Fibroblast of lung (primary cell): ENCODE data around the gene ABCB4. TPM values are rescaled to one million over a fixed set of nuclear protein-coding genes. Genes with fewer than 3 reads are reported as not detected.

Source experiments
- DNase-seq, 2 donors: peaks; one replicate each; pipeline versions ENCODE4 v3.0.0 to v3.0.0-alpha.2; 2010; ENCODE audit warnings: low read depth in 2 of 2
- H2AFZ ChIP-seq: 2 replicates; pipeline ENCODE4 v1.5.1; 2012; ENCODE audit warnings: low read length, control low read depth, inconsistent platforms
- H3K27ac ChIP-seq: 2 replicates; pipeline ENCODE4 v1.5.1; 2011; ENCODE audit warnings: low read length, control low read depth; ENCODE audit not compliant: insufficient read depth
- H3K27me3 ChIP-seq: 2 replicates; pipeline ENCODE4 v1.5.1; 2011; ENCODE audit warnings: mild to moderate bottlenecking, low read length; ENCODE audit not compliant: control insufficient read depth, insufficient read depth
- H3K36me3 ChIP-seq: 2 replicates; pipeline ENCODE4 v1.5.1; 2011; ENCODE audit warnings: low read length; ENCODE audit not compliant: control insufficient read depth, insufficient read depth
- H3K4me1 ChIP-seq: 2 replicates; pipeline ENCODE4 v1.5.1; 2011; ENCODE audit warnings: low read length; ENCODE audit not compliant: control insufficient read depth, insufficient read depth; ENCODE audit errors: extremely low read depth
- H3K4me2 ChIP-seq: 2 replicates; pipeline ENCODE4 v1.5.1; 2011; ENCODE audit warnings: low read length, control low read depth; ENCODE audit not compliant: insufficient read depth; ENCODE audit errors: extremely low read depth
- H3K4me3 ChIP-seq, 4 experiments: fragments of 200-600 bp in 1 of 4; sonication (generic) in 1 of 4; replicated peaks in 1 of 4; 2 replicates each; pipeline ENCODE4 v1.5.1; 2011 to 2016; ENCODE audit warnings: low read length in 4 of 4, low read depth in 3 of 4, mild to moderate bottlenecking in 3 of 4, control low read depth in 2 of 4, inconsistent platforms in 1 of 4, mixed read lengths in 1 of 4; ENCODE audit not compliant: insufficient read depth in 1 of 4; ENCODE audit errors: control extremely low read depth in 1 of 4
- H3K79me2 ChIP-seq: 2 replicates; pipeline ENCODE4 v1.5.1; 2012; ENCODE audit warnings: mild to moderate bottlenecking, low read length, inconsistent platforms; ENCODE audit not compliant: control insufficient read depth, insufficient read depth
- H3K9ac ChIP-seq: 2 replicates; pipeline ENCODE4 v1.5.1; 2011; ENCODE audit warnings: mild to moderate bottlenecking, low read length, control low read depth; ENCODE audit not compliant: insufficient read depth
- H3K9me3 ChIP-seq: 2 replicates; pipeline ENCODE4 v1.5.1; 2012; ENCODE audit warnings: low read depth, low read length; ENCODE audit not compliant: control insufficient read depth, insufficient read depth
- H4K20me1 ChIP-seq: 2 replicates; pipeline ENCODE4 v1.5.1; 2011; ENCODE audit warnings: low read length; ENCODE audit not compliant: control insufficient read depth, insufficient read depth; ENCODE audit errors: extremely low read depth
- EZH2 ChIP-seq: IDR thresholded peaks from 2 replicates; pipeline ENCODE4 v1.5.1; 2012; ENCODE audit warnings: low read length, control low read depth, mild to moderate bottlenecking; ENCODE audit errors: missing control alignments
- polyA plus RNA-seq, 2 donors: library from polyadenylated mRNA; depleted of rRNA in 1 of 2; stranded (reverse) in 1 of 2; unstranded in 1 of 2; fragments of >200 nt; gene quantifications; 2 replicates each; pipeline ENCODE4 v1.2.1, GENCODE V29; 2011 to 2012; ENCODE audit warnings: missing spikeins in 1 of 2
- total RNA-seq: library from RNA; depleted of rRNA; stranded (reverse); fragments of >200 nt; gene quantifications from 2 replicates; pipeline ENCODE4 v1.2.1, GENCODE V29; 2014
- TF ChIP-seq, protein P1 (sequence below), 2 donors: IDR thresholded peaks in 1 of 2; conservative IDR thresholded peaks in 1 of 2; 1 replicate in 1 of 2; 2 replicates in 1 of 2; pipeline ENCODE4 v1.5.1; 2011 to 2012; ENCODE audit warnings: low read length in 2 of 2, control low read depth in 1 of 2, inconsistent platforms in 1 of 2, low read depth in 1 of 2, mild to moderate bottlenecking in 1 of 2

Gene ABCB4
- total and polyA plus RNA-seq, 2 donors (not counting 1 experiment from before 2014, with no cell fraction given), result 0.16 to 0.66 TPM

GRCh38 chr7:87420173-87420572 is 55.3 kb downstream of the ABCB4 start:
- TF ChIP-seq, protein P1, sequence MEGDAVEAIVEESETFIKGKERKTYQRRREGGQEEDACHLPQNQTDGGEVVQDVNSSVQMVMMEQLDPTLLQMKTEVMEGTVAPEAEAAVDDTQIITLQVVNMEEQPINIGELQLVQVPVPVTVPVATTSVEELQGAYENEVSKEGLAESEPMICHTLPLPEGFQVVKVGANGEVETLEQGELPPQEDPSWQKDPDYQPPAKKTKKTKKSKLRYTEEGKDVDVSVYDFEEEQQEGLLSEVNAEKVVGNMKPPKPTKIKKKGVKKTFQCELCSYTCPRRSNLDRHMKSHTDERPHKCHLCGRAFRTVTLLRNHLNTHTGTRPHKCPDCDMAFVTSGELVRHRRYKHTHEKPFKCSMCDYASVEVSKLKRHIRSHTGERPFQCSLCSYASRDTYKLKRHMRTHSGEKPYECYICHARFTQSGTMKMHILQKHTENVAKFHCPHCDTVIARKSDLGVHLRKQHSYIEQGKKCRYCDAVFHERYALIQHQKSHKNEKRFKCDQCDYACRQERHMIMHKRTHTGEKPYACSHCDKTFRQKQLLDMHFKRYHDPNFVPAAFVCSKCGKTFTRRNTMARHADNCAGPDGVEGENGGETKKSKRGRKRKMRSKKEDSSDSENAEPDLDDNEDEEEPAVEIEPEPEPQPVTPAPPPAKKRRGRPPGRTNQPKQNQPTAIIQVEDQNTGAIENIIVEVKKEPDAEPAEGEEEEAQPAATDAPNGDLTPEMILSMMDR (conservative IDR thresholded peaks at IDR 0.05 in 1 of 2, IDR thresholded peaks at IDR 0.05 in 1 of 2; ENCODE audit: low read depth in 1 of 2, low read length in 2 of 2), result no peak
- TF ChIP-seq EZH2, result no peak
- no peak for DNase-seq
- Histone ChIP-seq H3K36me3 (no peaks in the 10 kb centered on the region), H2AFZ (no peak overlapping the region), H3K27ac (no peak overlapping the region), H3K4me1 (no peaks in the 10 kb centered on the region), H3K9ac (no peak overlapping the region), H3K27me3 (no peaks in the 10 kb centered on the region), H3K9me3 (no peaks in the 10 kb centered on the region), H3K4me2 (no peak overlapping the region), H3K4me3 (no peak overlapping the region), H4K20me1 (no peaks in the 10 kb centered on the region), H3K79me2 (no peaks in the 10 kb centered on the region)

DNA sequence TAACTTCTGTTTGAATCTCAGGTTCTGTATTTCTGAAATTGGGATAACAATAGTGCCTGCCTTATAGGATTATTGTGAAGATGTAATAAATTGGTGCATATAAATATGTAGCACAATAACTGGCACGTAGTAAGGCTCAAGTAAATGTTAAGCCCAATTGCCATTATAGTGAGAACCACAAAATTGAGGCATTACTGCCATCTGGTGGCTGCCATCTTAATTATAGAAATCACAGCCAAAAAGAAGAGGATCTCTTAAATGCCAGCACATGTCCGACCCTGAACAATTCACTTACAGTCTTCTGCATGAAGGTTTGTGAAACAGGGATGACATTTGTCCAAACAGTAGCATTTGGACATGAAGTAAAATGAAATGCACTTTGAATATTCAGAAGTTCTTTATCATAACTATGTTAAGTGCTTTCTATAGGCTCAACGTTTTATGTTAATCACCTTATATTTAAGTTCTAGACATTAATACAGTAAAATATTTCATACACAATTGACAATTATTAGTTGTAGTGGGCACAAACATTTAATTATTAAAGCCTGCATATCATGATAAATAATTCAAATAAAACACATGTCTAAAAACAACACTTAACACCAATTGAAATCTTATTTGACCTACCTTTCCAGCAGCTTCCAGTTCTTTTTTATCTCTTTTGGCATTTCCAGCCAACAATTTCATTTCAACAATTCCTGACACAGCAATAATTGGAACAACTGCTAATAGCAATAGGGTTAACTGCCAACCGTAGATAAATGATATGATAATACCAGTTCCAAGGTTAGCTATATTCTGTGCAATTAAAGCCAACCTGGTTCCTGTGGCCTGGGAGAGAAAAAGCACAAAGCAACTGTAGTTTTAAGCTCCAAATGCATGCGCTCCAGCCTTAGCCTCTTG is 58.5 kb downstream of the ABCB4 start:
- H4K20me1 ChIP-seq, result no peaks in the 10 kb centered on the region
- H3K27me3 ChIP-seq, result no peaks in the 10 kb centered on the region
- TF ChIP-seq, protein P1 (conservative IDR thresholded peaks at IDR 0.05 in 1 of 2, IDR thresholded peaks at IDR 0.05 in 1 of 2; ENCODE audit: low read depth in 1 of 2, low read length in 2 of 2), result peak; percentile 58 to 63
- no peak for TF ChIP-seq EZH2
- peaks cover 6% of the 10 kb centered on the region for H3K4me1 ChIP-seq
- no peaks in the 10 kb centered on the region for H3K9me3 ChIP-seq
- DNase-seq, result peak; percentile 42 to 80
- no peak overlapping the region for H3K4me3 ChIP-seq
- H3K36me3 ChIP-seq, result no peaks in the 10 kb centered on the region
- no peak overlapping the region for H2AFZ ChIP-seq
- H3K9ac ChIP-seq, result no peak overlapping the region
- H3K27ac ChIP-seq, result no peak overlapping the region
- no peak overlapping the region for H3K4me2 ChIP-seq
- no peaks in the 10 kb centered on the region for H3K79me2 ChIP-seq

DNA sequence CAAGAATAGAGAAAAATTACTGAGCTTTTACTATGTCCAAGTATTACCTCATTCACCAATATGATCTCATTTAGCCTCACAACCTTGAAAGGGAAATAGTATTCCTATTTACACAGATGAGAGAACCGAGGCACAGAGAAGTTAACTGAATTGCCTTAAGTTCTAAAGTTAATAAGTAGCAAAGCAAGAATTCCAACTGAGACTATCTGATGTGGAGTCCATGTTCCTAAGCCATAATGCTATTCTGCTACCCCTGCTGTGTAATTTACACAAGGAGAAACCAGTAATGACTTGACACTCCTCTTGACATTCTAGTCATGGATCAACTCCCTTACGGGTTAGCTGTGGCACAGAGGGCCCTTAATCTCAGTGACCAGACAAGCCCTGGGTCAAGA is 60.7 kb downstream of the ABCB4 start:
- H3K9ac ChIP-seq, result no peak overlapping the region
- H3K79me2 ChIP-seq, result no peaks in the 10 kb centered on the region
- TF ChIP-seq, protein P1 (conservative IDR thresholded peaks at IDR 0.05 in 1 of 2, IDR thresholded peaks at IDR 0.05 in 1 of 2; ENCODE audit: low read depth in 1 of 2, low read length in 2 of 2), result no peak
- TF ChIP-seq EZH2, result no peak
- no peaks in the 10 kb centered on the region for H4K20me1 ChIP-seq
- H2AFZ ChIP-seq, result no peak overlapping the region
- H3K36me3 ChIP-seq, result no peaks in the 10 kb centered on the region
- no peak overlapping the region for H3K27ac ChIP-seq
- no peaks in the 10 kb centered on the region for H3K27me3 ChIP-seq
- H3K4me1 ChIP-seq, result peaks cover 6% of the 10 kb centered on the region
- no peak overlapping the region for H3K4me3 ChIP-seq
- no peak overlapping the region for H3K4me2 ChIP-seq
- no peak for DNase-seq
- no peaks in the 10 kb centered on the region for H3K9me3 ChIP-seq
